Epithelial cell of esophagus (primary cell): ENCODE data around the gene SLC25A41.

Experiments
- DNase-seq: peaks from one replicate; pipeline ENCODE4 v3.0.0; 2010; ENCODE audit warnings: low read depth
- H3K4me3 ChIP-seq: 2 replicates; pipeline ENCODE4 v1.5.1; 2011; ENCODE audit warnings: mild to moderate bottlenecking, low read length, control low read depth
- CTCF ChIP-seq: IDR thresholded peaks from 2 replicates; pipeline ENCODE4 v1.5.1; 2011; ENCODE audit warnings: low read depth, mild to moderate bottlenecking, low read length, control low read depth, inconsistent platforms; ENCODE audit not compliant: insufficient read depth; ENCODE audit errors: missing control alignments

The SLC25A41 gene

GRCh38 chr19:6471076-6471475 is 37.5 kb upstream of the SLC25A41 start:
- DNase-seq = no peak
- H3K4me3 ChIP-seq = no peak overlapping the region
- TF ChIP-seq CTCF = no peak

GRCh38 chr19:6470173-6470572 is 36.6 kb upstream of the SLC25A41 start:
- DNase-seq = no peak
- no peak overlapping the region for H3K4me3 ChIP-seq
- no peak for TF ChIP-seq CTCF

GRCh38 chr19:6467384-6467783 is 33.8 kb upstream of the SLC25A41 start:
- H3K4me3 ChIP-seq = no peak overlapping the region
- no peak for TF ChIP-seq CTCF
- DNase-seq = no peak

- DNase-seq = no peak
- TF ChIP-seq CTCF = no peak
- H3K4me3 ChIP-seq = no peak overlapping the region
These were observed 33.1 kb upstream of the SLC25A41 start for GRCh38 chr19:6466526-6467248.

GRCh38 chr19:6465663-6466062 is 32.1 kb upstream of the SLC25A41 start:
- TF ChIP-seq CTCF = no peak
- DNase-seq = no peak
- H3K4me3 ChIP-seq = no peak overlapping the region

- peak overlapping the region; percentile 82 for H3K4me3 ChIP-seq
- no peak for DNase-seq
- TF ChIP-seq CTCF = no peak
These were observed 31.4 kb upstream of the SLC25A41 start for GRCh38 chr19:6465006-6465405.
